Activated CD8-positive, alpha-beta memory T cell treated with anti-CD3 and anti-CD28 coated beads, Interleukin-2, amount 50 U/mL, for 24 hours (primary cell): ENCODE results near the gene CCSER1.

ENCODE experiments used
- DNase-seq: peaks from one replicate; pipeline ENCODE4 v3.0.0-alpha.2; 2020; ENCODE audit errors: extremely low read depth

The CCSER1 gene

GRCh38 chr4:90198086-90198847, 71.1 kb downstream of the CCSER1 start:
- no peak for DNase-seq

- DNase-seq: no peak
Measured at GRCh38 chr4:90207887-90208454, 80.8 kb downstream of the CCSER1 start.

- no peak for DNase-seq
Measured at GRCh38 chr4:90209922-90210321, 82.7 kb downstream of the CCSER1 start.

- DNase-seq: no peak
Measured at GRCh38 chr4:90211174-90211573, 84.0 kb downstream of the CCSER1 start.

- no peak for DNase-seq
Measured at GRCh38 chr4:90215286-90215685, 88.1 kb downstream of the CCSER1 start.

- no peak for DNase-seq
Measured at GRCh38 chr4:90219822-90220221, 92.6 kb downstream of the CCSER1 start.

- no peak for DNase-seq
Measured at GRCh38 chr4:90220459-90220858, 93.3 kb downstream of the CCSER1 start.

- no peak for DNase-seq
Measured at GRCh38 chr4:90226734-90227133, 99.5 kb downstream of the CCSER1 start.

GRCh38 chr4:90227177-90227576, 100.0 kb downstream of the CCSER1 start:
- DNase-seq: no peak

GRCh38 chr4:90234916-90235547, 107.8 kb downstream of the CCSER1 start:
- no peak for DNase-seq

- no peak for DNase-seq
Measured at GRCh38 chr4:90237751-90238530, 110.7 kb downstream of the CCSER1 start.

GRCh38 chr4:90240333-90240732, 113.1 kb downstream of the CCSER1 start:
- DNase-seq: no peak

- DNase-seq: no peak
Measured at GRCh38 chr4:90241008-90241407, 113.8 kb downstream of the CCSER1 start.

GRCh38 chr4:90245837-90246236, 118.6 kb downstream of the CCSER1 start:
- DNase-seq: no peak

GRCh38 chr4:90246816-90247215, 119.6 kb downstream of the CCSER1 start:
- no peak for DNase-seq

GRCh38 chr4:90254357-90254756, 127.2 kb downstream of the CCSER1 start:
- no peak for DNase-seq

GRCh38 chr4:90274175-90274574, 147.0 kb downstream of the CCSER1 start:
- DNase-seq: no peak

- DNase-seq: no peak
Measured at GRCh38 chr4:90280954-90281353, 153.8 kb downstream of the CCSER1 start.

- DNase-seq: no peak
Measured at GRCh38 chr4:90281541-90282355, 154.6 kb downstream of the CCSER1 start.

- no peak for DNase-seq
Measured at GRCh38 chr4:90290345-90290744, 163.2 kb downstream of the CCSER1 start.

- no peak for DNase-seq
Measured at GRCh38 chr4:90292438-90292837, 165.2 kb downstream of the CCSER1 start.

- no peak for DNase-seq
Measured at GRCh38 chr4:90293320-90293719, 166.1 kb downstream of the CCSER1 start.
